MCF 10A (cell line): ENCODE data around the gene TBC1D9. TPM values are rescaled to one million over a fixed set of nuclear protein-coding genes. Genes with fewer than 3 reads are reported as not detected.
A peak's percentile ranks its signal among the peaks of the same experiment; 100 is the strongest.

Source experiments
- BruUV-seq: library from RNA; stranded (reverse); fragments of 400-500 nt; replicated peaks from 2 replicates; lab custom pipeline; 2021; lab: Mats Ljungman, UMichigan
- CTCF ChIA-PET: fragments of 300-600 bp; sonication (Branson Sonifier 250); formaldehyde crosslinking; extraction: SDS; loops from one replicate; lab custom pipeline; 2021; ENCODE audit warnings: antibody characterized with exemption, inconsistent platforms; lab: Yijun Ruan, JAX
- POLR2A ChIA-PET: fragments of 300-600, 350-650 bp; sonication (Branson Sonifier 250); formaldehyde crosslinking; extraction: SDS; loops from one replicate; lab custom pipeline; 2020; ENCODE audit warnings: antibody characterized with exemption, inconsistent platforms; lab: Yijun Ruan, JAX
- DNase-seq: peaks from one replicate; pipeline ENCODE4 v3.0.0-alpha.2; 2018; ENCODE audit not compliant: unreplicated experiment
- H3K27ac Mint-ChIP-seq: one replicate; pipeline ENCODE4 v1.8.0; 2022; ENCODE audit warnings: mild to moderate bottlenecking, low read depth, mixed read lengths; ENCODE audit not compliant: unreplicated experiment
- H3K27me3 Mint-ChIP-seq: one replicate; pipeline ENCODE4 v1.8.0; 2022; ENCODE audit warnings: mixed read lengths; ENCODE audit not compliant: insufficient read depth, unreplicated experiment
- H3K36me3 Mint-ChIP-seq: one replicate; pipeline ENCODE4 v1.8.0; 2022; ENCODE audit warnings: mild to moderate bottlenecking, moderate library complexity, mixed read lengths; ENCODE audit not compliant: insufficient read depth, unreplicated experiment
- H3K4me1 Mint-ChIP-seq: one replicate; pipeline ENCODE4 v1.8.0; 2022; ENCODE audit warnings: mixed read lengths; ENCODE audit not compliant: insufficient read depth, unreplicated experiment
- H3K4me3 Mint-ChIP-seq: one replicate; pipeline ENCODE4 v1.8.0; 2022; ENCODE audit warnings: mild to moderate bottlenecking, moderate library complexity, mixed read lengths; ENCODE audit not compliant: unreplicated experiment
- H3K9me3 Mint-ChIP-seq: one replicate; pipeline ENCODE4 v1.8.0; 2022; ENCODE audit warnings: mixed read lengths; ENCODE audit not compliant: unreplicated experiment
- intact Hi-C: fragments of 100-400 bp; cut with micrococcal nuclease; formaldehyde crosslinking; loops from 2 replicates; pipeline ENCODE4 v1.14.1; 2022
- total RNA-seq: library from RNA; stranded (reverse); gene quantifications from 2 replicates; pipeline ENCODE4 v1.2.3, GENCODE V29; 2022
- TF ChIP-seq, protein P1 (sequence below): fragments of 200-600 bp; IDR thresholded peaks from one replicate; pipeline ENCODE4 v1.8.0; 2022; ENCODE audit warnings: antibody characterized with exemption, mild to moderate bottlenecking; ENCODE audit not compliant: unreplicated experiment

The TBC1D9 gene
- total RNA-seq, 1 experiment from 2014 or later, result 17.4 TPM

DNA sequence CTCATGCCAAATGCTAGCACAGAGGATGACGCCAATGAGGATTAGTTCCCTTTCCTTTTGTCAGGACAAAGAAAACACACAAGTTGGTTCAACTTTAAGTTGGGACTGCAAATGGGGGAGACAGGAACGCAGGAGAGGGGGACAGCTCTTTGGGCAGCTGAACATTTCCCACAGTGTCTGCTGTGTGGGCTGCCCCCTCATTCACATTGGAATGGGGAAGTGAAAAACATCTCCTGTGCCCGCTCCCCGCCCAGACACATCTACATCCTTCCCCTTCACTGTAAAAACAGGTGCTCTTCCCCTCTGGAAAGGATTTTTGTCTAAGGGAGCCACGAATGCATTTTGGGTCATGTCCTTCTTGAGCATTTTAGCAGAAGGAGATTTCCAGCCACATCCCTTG lies 44.5 kb upstream of the TBC1D9 start:
- Mint-ChIP-seq H3K36me3 (no peaks in the 10 kb centered on the region), H3K4me1 (no peaks in the 10 kb centered on the region), H3K4me3 (no peak overlapping the region), H3K9me3 (no peaks in the 10 kb centered on the region), H3K27me3 (no peaks in the 10 kb centered on the region), H3K27ac (no peak overlapping the region)
- intact Hi-C loops, result no loop called here
- no TSS peak for BruUV-seq
- ChIA-PET POLR2A (no interaction called here), CTCF (interaction anchor here (0.6 kb wide), 1 partner anchor 439 kb away, joined by 4 read pairs; no protein-coding TSS in a partner anchor)
- TF ChIP-seq, protein P1, sequence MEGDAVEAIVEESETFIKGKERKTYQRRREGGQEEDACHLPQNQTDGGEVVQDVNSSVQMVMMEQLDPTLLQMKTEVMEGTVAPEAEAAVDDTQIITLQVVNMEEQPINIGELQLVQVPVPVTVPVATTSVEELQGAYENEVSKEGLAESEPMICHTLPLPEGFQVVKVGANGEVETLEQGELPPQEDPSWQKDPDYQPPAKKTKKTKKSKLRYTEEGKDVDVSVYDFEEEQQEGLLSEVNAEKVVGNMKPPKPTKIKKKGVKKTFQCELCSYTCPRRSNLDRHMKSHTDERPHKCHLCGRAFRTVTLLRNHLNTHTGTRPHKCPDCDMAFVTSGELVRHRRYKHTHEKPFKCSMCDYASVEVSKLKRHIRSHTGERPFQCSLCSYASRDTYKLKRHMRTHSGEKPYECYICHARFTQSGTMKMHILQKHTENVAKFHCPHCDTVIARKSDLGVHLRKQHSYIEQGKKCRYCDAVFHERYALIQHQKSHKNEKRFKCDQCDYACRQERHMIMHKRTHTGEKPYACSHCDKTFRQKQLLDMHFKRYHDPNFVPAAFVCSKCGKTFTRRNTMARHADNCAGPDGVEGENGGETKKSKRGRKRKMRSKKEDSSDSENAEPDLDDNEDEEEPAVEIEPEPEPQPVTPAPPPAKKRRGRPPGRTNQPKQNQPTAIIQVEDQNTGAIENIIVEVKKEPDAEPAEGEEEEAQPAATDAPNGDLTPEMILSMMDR, result no peak
- no peak for DNase-seq

DNA sequence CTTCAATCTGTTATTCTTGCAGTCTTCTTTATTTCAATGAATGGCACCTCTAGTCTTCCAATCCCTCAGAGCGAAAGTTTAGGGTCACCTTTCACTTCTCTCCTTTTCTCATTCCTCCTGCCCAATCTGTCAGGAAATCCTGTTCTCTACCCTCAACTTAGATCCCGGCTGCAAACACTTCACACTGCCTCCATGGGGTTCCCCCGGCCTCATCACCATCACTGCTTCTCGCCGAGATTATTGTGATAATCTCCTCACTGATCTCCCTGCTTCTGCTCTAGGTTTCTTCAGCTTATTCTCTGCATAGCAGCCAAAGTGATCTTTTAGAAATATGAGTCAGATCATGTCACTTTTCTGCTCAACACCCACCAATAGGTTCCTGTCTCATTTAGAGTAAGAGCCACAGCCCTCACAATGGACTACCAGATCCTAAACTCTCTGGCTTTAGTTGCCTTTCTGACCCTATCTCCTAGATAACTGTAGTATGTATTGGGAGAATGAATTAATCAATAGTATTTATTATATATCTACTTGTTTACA lies 43.6 kb upstream of the TBC1D9 start:
- Mint-ChIP-seq H3K4me3 (no peak overlapping the region), H3K36me3 (no peaks in the 10 kb centered on the region), H3K27ac (no peak overlapping the region), H3K27me3 (no peaks in the 10 kb centered on the region), H3K4me1 (no peaks in the 10 kb centered on the region), H3K9me3 (no peaks in the 10 kb centered on the region)
- TF ChIP-seq, protein P1, result no peak
- no TSS peak for BruUV-seq
- intact Hi-C loops, result no loop called here
- CTCF ChIA-PET, result interaction anchor here (0.6 to 0.7 kb wide), 4 partner anchors 41 to 117 kb away, joined by 3 to 6 read pairs (median 4); no protein-coding TSS in a partner anchor
- DNase-seq, result no peak
- POLR2A ChIA-PET, result no interaction called here

DNA sequence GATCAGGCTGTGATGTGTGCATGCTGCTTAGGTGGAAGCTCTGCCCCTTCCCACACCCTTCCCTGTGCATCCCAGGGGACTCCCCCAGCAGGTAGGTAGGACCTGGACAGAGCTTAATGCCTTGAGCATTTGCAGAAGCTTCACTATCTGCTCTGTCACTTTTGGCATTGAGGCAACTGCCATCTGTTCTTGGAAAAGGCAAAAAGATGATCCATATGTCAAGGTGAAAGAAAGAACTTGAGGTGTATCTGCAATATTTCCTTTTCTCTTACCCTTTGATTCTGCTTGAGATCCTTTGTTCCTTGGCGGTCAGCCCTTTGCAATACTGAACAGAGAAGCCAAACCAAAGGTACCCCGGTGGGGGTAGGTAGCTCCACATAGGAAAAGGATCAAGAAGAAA lies 37.1 kb upstream of the TBC1D9 start:
- TF ChIP-seq, protein P1, result no peak
- Mint-ChIP-seq H3K36me3 (no peaks in the 10 kb centered on the region), H3K4me3 (no peak overlapping the region), H3K27me3 (no peaks in the 10 kb centered on the region), H3K4me1 (peaks cover 19% of the 10 kb centered on the region), H3K27ac (no peak overlapping the region), H3K9me3 (no peaks in the 10 kb centered on the region)
- intact Hi-C loops, result no loop called here
- CTCF ChIA-PET, result interaction anchor here (0.5 kb wide), 1 partner anchor 91 kb away, joined by 3 read pairs; no protein-coding TSS in a partner anchor
- POLR2A ChIA-PET, result no interaction called here
- BruUV-seq, result no TSS peak
- no peak for DNase-seq

DNA sequence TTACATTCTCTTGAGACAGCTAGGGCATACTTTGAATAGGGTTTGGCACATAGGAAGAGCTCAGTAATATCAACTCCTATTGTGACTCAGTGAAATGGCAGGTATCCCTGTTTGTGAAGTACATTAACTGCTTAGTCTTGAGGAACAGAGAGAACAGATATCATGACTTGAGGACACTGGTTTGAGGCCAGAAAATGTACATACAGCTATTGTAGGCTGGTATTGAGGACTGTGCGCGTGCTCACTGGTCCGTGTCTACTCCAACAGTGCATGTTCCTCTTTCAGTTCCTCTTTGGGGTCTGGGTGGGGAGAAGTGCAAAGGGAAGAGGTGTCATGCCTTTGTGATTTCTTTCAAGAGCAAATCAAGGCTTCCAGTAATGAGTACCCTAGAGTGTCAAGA lies 34.6 kb upstream of the TBC1D9 start:
- TF ChIP-seq, protein P1, result no peak
- Mint-ChIP-seq H3K27ac (peak overlapping the region; percentile 2), H3K9me3 (no peaks in the 10 kb centered on the region), H3K4me1 (peaks cover 19% of the 10 kb centered on the region), H3K4me3 (no peak overlapping the region), H3K27me3 (no peaks in the 10 kb centered on the region), H3K36me3 (no peaks in the 10 kb centered on the region)
- DNase-seq, result peak; percentile 44
- intact Hi-C loops, result no loop called here
- ChIA-PET CTCF (interaction anchor here (0.6 to 1.6 kb wide), 7 partner anchors 8 to 778 kb away, joined by 3 to 4 read pairs (median 3); partner anchors contain the start of gene TBC1D9), POLR2A (interaction anchor here (0.7 to 2.0 kb wide), 4 partner anchors 11 to 102 kb away, joined by 3 to 17 read pairs (median 4); partner anchors contain the start of gene TBC1D9)
- BruUV-seq, result no TSS peak
